CD1c-positive myeloid dendritic cell (primary cell): ENCODE data around the gene FKBP5.
"Not testable (repeated sequence)": the region's sequence is repeated elsewhere in the genome, so short reads cannot be mapped to it uniquely, and the experiment has no call there.

ENCODE experiments used
- DNase-seq: peaks from one replicate; pipeline ENCODE4 v3.0.0-alpha.2; 2016; ENCODE audit errors: extremely low spot score

The FKBP5 gene

GRCh38 chr6:35690484-35690883 is 1.8 kb upstream of the FKBP5 start:
- no peak for DNase-seq

GRCh38 chr6:35690006-35690405 is 1.3 kb upstream of the FKBP5 start:
- not testable (repeated sequence) for DNase-seq

GRCh38 chr6:35687658-35688604 is 784 bp downstream of the FKBP5 start:
- DNase-seq: peak; percentile 57

- DNase-seq: peak; percentile 61
These were observed 1.7 kb downstream of the FKBP5 start for GRCh38 chr6:35686873-35687555.

- no peak for DNase-seq
These were observed 2.3 kb downstream of the FKBP5 start for GRCh38 chr6:35686436-35686835.

GRCh38 chr6:35683267-35683666 is 5.4 kb downstream of the FKBP5 start:
- DNase-seq: no peak

GRCh38 chr6:35681298-35681697 is 7.4 kb downstream of the FKBP5 start:
- DNase-seq: no peak

- no peak for DNase-seq
These were observed 9.3 kb downstream of the FKBP5 start for GRCh38 chr6:35679399-35679798.

- no peak for DNase-seq
These were observed 9.9 kb downstream of the FKBP5 start for GRCh38 chr6:35678814-35679213.

- peak; percentile 36 for DNase-seq
These were observed 10.6 kb downstream of the FKBP5 start for GRCh38 chr6:35678021-35678654.

- DNase-seq: no peak
These were observed 11.3 kb downstream of the FKBP5 start for GRCh38 chr6:35677456-35677855.

- DNase-seq: no peak
These were observed 12.8 kb downstream of the FKBP5 start for GRCh38 chr6:35675871-35676459.

- DNase-seq: no peak
These were observed 14.1 kb downstream of the FKBP5 start for GRCh38 chr6:35674594-35674993.

GRCh38 chr6:35673755-35674154 is 15.0 kb downstream of the FKBP5 start:
- peak; percentile 35 for DNase-seq

GRCh38 chr6:35673284-35673666 is 15.4 kb downstream of the FKBP5 start:
- DNase-seq: not testable (repeated sequence)

- DNase-seq: not testable (repeated sequence)
These were observed 18.3 kb downstream of the FKBP5 start for GRCh38 chr6:35670453-35670852.

- DNase-seq: peak; percentile 24
These were observed 19.2 kb downstream of the FKBP5 start for GRCh38 chr6:35669451-35670045.

GRCh38 chr6:35668744-35669450 is 19.8 kb downstream of the FKBP5 start:
- DNase-seq: no peak

- no peak for DNase-seq
These were observed 20.6 kb downstream of the FKBP5 start for GRCh38 chr6:35668096-35668495.

GRCh38 chr6:35665573-35665972 is 23.1 kb downstream of the FKBP5 start:
- DNase-seq: no peak

GRCh38 chr6:35664945-35665344 is 23.8 kb downstream of the FKBP5 start:
- DNase-seq: peak; percentile 29
